Stimulated activated CD8-positive, alpha-beta memory T cell treated with anti-CD3 and anti-CD28 coated beads, Interleukin-4, amount 100 ng/mL, for 24 hours (primary cell): Measurements from ENCODE around the gene NSD2.
"Not testable (repeated sequence)": the region's sequence is repeated elsewhere in the genome, so short reads cannot be mapped to it uniquely, and the experiment has no call there.

Experiments
- DNase-seq: peaks from one replicate; pipeline ENCODE4 v3.0.0-alpha.2; 2020; ENCODE audit warnings: low read depth

NSD2 gene

GRCh38 chr4:1870578-1871443, at the start of gene NSD2:
NSD2 (plus strand) TSS chr4:1871393; CDS start chr4:1900655, 29,262 bp downstream.
- DNase-seq = peak; percentile 85

GRCh38 chr4:1821679-1822567, 49.3 kb upstream of the NSD2 start:
- DNase-seq = no peak

DNA sequence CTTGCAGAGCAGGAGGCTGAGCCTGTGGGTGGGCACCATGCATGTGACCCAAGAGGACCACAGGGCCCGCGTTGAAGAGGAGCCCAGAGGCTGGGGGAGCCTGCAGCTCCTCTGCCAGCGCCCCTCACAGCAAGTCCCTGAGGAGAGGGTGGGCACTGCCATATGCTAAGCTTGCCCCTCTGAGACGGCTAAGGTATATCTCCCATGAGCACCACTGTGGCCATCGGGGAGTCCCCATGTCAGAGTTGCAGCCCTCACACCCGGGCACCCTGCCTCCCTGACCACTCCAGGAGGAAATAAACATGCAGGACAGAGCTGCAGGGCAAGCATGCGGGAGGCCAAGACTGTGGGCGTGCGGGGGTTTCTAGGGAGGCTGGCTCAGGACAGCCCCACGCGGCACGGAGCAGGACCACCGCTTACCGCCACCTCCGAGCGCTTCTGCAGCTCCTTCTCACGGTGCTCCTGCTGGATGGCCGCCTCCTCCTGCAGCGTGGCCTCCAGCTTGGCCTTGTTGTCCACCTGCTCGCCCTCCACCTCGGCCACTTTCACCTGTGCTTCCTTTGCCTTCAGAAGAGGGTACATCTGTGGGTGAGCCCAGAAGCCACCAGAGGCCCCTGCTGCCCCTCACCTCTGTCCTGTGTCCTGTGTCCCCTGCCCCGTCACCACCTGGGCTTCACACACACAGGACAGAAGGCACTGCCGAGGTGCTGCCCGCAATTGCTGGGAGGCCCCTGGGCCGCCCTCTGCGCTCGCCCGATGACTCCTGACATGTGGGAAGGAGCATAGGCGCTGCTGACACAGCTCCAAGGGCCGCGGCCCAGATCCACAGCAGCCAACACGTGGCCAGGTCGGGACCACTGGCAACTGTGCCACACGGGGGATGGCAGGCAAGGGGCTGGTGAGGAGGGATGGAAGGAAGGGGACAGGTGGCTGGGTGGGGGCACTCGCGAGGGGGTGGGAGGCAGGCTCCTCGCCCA, 48.3 kb upstream of the NSD2 start:
- no peak for DNase-seq

DNA sequence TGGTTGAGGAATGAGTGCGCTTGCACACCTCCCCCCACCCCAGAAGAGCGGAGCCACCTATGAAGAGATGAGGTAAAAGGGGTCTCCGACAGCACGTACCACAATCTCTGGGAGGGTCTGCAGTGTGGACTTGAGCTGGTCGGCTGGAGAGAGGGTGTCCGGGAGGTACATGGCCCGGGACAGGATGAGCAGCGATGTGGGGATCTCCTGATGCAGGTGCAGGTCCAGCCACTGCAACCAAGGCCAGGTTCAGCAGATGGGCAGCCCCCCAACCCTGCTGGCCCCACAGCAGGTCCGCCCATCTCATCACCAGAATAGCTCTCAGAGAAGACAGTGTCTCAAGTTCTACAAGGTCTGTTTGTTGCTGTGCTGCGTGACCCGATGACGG, 47.7 kb upstream of the NSD2 start:
- DNase-seq = no peak

- DNase-seq = no peak
Measured at GRCh38 chr4:1824746-1825145, 46.4 kb upstream of the NSD2 start.

DNA sequence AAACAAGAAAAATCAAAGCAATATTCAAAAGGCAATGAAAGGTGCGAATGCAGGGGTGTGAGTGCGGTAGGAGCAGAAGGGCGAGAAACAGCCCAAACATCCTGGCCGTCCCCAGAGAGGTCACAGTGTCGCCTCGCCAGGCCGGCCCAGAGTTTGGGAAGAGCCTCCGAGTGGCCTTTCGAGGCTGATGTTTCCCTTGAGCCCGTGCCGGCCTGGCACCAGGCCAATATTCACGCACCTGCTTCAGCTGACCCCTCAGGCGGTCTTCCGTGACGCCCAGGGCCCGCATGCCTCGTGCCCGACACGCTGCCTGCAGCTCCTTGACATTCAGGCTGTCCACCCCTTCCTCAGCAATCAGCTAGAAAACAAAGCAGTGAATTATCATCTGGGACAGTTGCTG, 45.9 kb upstream of the NSD2 start:
- DNase-seq = no peak

DNA sequence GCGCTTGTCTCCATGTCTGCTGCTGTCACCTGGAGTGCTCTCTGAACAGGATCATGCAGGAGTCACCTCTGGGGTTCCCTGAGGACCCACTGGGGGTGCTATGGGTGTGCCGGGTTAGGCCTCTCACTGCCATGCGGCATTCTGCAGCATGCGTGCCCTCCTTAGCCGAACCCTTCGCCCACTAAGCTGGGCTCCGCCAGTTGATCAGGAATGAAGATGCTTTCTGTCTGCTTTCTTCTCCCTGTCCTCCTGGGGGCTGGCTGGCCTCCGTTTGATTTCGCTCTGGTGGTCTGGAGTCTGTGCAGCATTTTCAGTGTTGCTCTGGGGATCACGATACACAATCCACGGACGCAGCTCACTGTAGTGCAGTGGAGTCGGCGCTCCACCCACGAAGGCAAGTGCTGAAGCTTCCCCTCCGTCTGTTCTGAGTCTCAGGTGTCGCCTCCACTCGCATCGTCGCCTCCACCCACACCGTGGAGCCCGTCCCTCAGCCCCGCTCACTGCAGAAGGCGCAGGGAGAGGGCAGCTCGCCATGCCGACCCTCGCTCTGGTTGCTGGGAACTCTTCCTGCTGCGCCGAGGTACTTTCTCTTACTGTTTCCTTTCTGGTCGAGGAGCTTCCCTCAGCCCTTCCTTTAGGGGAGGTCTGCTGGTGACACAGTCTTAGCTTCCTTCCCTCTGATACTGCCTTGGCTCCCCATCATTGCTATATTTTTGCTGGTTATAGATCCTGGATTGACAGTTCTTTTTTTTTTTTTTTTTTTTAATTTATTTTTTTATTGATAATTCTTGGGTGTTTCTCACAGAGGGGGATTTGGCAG, 44.5 kb upstream of the NSD2 start:
- DNase-seq = no peak

DNA sequence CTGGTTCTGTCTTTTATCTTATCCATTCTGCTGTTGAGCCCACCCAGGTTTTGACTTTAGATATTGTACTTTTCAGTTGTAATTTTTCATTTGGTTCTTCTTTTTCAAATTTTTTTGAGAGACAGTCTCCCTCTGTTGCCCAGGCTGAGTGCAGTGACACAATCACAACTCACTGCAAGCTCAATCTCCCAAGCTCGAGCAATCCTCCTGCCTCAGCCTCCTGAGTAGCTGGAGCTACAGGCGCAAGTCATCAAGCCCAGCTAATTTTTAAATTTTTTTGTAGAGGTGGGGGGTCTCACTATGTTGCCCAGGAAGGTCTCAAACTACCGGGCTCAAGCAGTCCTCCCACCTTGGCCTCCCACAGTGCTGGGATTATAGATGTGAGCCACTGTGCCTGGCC, 41.0 kb upstream of the NSD2 start:
- DNase-seq = no peak

DNA sequence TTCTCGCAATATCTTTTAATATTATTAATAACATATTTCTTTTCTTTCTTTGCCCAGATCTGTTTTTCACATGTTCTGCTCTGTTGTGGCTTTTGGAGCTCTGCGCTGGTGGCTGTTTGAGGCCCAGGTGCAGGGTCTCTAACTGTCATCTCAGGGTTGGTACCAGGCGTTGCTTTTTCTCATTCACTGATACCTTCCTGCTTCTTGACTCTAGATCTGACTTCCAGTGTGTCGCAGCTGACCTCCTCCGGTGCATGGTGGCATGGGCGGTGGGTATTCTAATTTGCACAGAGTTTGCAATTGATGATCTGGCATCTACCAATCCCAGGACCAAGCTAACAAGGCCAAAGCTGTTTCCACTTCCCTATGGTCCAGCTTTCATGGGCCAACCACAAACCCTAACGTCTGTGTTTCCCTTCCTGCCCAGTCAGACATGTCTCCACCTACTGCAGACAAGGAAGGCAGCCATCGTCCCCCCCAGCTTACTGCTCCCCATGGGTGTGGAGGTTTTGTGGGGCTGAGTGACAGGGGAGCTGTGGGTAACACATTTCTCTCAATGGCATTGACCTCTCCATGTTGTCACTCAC, 40.5 kb upstream of the NSD2 start:
- no peak for DNase-seq

DNA sequence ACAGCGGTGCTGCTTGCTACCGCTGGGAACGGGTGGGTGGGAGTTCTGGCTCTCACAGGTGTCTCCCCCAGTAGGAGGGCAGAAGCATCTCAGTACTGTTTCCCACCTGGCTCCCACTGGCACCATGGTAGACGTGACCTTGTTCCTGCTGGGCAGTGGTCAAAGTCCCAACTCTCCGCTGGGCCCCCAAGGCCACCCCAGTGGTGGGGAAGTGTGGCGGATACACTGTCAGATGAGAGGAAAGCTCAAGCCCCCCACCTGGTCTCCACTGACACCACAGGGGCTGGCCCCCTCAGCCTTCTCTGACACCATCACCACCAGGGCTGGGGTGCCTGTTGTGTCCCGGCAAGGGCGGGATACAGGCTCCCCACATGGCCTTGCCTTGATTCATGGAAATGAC, 39.9 kb upstream of the NSD2 start:
- DNase-seq = no peak

GRCh38 chr4:1832690-1833089, 38.5 kb upstream of the NSD2 start:
- DNase-seq = no peak

- DNase-seq = no peak
Measured at GRCh38 chr4:1833307-1834046, 37.7 kb upstream of the NSD2 start.

DNA sequence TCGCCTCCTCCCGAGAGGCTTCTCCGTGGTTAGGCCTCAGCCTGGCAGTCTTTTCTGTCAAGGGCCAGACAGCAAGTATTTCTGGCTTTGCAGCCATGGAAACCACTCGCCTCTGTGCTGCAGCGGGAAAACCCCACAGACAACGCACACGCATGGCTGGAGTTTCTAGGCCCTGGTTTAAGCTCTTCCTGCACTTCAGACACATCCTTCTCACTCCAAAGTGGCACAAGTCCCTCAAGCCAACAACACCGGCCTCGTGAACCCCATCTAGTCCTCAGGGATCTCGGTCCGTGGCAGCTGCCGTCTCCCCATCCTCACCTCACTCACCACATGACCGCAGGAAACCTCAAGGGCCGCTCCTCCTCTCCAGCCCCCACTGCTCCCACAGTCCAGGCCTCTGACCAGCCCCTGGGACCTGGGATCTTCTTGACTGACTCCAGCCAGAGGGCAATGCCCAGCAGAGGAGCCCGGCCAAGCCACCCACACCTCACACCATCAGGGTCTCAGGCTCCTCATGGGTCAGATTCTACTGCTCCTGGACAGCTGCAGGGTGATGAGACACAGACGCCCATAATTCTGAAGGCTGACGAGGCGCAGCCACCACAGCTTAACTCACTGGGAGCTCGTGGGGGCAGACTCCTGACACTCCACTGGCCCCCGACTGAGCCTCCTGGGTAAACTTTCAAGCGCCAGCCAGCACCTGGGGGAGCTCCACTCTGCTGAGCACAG, 37.0 kb upstream of the NSD2 start:
- DNase-seq = no peak

- DNase-seq = not testable (repeated sequence)
Measured at GRCh38 chr4:1835836-1836235, 35.4 kb upstream of the NSD2 start.

DNA sequence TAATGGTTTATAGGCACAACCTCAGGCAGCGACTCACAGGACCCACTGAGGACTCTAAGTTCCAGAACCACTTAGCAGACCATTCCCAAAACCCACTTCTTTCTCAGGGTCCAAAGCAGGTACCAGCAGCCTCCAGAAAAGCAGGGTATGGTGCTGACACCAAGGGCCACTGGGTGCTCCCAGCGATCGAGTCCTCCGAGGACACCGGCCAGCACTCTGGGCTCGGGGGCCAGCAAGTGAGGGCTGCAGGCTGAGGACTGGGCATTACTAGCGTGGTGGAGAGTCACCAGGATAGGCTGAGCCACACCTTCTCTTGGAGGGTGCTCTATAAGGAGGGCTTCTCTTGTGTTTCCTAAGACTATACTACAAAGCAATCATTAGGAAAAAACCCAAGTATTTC, 34.5 kb upstream of the NSD2 start:
- DNase-seq = no peak

GRCh38 chr4:1837069-1837468, 34.1 kb upstream of the NSD2 start:
- DNase-seq = no peak

DNA sequence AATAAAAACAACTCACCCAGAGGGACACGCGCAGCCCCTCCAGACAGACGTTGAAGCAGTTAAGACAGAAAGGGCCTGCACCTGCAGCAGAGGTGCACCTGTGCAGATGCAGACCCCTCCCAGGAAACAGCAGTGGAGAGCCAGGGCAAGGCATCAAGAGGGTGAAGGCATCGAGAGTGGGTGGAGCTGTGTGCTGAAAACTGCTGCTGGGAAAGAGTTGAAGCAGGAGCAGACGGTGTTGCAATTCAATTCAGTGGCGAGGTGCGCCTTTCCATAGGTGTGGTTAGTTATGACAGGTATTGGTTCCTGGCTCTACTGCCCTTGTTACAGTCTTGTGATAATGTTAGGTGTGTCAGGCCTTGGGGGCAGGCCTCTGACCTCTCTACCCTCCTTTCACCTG, 31.9 kb upstream of the NSD2 start:
- no peak for DNase-seq

DNA sequence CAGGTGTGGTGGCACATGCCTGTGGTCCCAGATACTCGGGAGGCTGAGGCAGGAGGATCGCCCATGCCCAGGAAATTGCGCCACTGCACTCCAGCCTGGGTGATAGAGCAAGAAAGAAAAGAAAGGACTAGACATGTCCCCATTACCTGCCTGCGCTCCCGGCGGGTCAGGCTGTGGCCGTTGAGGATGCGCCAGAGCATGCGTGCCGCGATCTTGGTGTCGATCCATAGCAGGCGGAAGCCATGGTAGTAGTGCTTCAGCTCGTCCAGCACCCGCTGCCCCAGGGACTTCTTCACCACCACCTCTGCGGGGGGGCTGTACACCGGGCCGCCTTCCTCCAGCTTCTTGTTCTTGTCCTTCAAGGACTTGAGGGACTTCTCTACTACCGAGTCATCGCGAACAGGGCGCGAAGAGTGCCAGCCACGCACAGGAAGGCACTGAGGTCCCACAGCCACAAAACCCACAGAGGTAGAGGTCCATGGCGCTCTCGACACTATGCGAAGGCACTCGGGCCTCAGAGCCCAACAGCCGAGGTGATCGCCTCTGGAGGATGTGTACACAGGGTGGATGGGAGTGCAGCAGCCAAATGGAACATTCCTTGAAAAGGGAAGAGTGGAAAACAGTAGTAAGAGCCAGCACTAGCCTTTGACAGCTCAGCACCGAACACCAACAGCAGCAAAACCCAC, 29.8 kb upstream of the NSD2 start:
- DNase-seq = no peak

- no peak for DNase-seq
Measured at GRCh38 chr4:1841887-1842210, 29.3 kb upstream of the NSD2 start.
